Measurements from ENCODE around the gene ZMYND11.

Gene ZMYND11

DNA sequence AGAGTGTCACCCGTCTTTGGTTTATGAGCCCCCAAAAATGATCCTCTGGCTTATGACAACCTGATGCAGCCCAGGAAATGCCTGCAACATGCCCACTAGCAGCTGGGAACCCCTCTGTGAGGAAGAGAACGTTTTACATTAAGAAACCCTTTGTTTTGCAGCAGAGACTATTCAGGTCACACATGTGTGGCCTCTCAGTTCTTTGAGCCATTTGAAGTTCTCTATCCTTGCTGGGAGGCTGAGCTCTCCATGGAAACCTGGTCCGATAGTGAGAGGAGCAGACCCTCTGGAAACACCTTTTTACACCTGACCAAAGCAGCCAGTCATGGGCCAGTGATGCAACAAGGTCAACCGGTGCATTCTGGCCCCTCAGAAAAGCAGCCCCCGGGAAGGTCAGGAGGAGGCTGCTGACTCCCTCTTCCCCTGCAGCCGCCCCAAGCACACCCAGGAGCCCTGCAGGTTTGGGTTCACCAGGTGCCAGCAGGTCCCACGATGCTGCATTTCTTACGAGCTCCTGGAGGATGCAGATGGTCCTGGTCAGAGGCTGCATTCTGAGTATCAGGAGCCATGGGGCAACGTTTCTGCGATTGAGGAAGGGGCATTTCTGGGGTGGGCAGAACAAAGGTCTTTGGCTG is 134.3 kb downstream of the ZMYND11 start:
- no peak overlapping the region for H3K4me3 ChIP-seq (ENCODE audit: low read depth, low read length)
- no peak for DNase-seq (ENCODE audit: low read depth)
- no peak for TF ChIP-seq CTCF (IDR thresholded peaks at IDR 0.05; ENCODE audit: control insufficient read depth, extremely low read depth, insufficient read depth)

DNA sequence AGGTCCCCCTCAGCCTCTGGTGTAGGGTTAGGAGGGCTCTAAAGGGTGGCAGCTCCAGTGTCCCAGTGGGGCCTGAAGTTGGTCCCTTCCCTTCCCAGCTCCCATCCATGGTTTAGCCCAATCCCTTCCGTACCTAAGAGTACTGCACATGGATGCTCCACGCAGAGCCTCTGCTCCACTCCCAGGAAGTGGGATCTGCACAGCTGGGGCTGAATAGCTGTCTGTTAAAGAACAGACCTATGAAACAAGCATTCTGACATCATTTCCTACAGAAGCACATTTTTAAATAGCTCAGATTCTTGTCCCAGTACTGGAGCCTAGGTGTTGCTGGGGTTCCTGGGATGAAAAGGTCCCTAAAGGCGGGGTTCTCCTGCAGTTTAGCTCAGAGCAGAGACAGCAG is 135.9 kb downstream of the ZMYND11 start:
- DNase-seq (ENCODE audit: low read depth): no peak
- no peak for TF ChIP-seq CTCF (IDR thresholded peaks at IDR 0.05; ENCODE audit: control insufficient read depth, extremely low read depth, insufficient read depth)
- H3K4me3 ChIP-seq (ENCODE audit: low read depth, low read length): no peak overlapping the region

GRCh38 chr10:271722-272121 is 136.5 kb downstream of the ZMYND11 start:
- no peak for DNase-seq (ENCODE audit: low read depth)
- H3K4me3 ChIP-seq (ENCODE audit: low read depth, low read length): no peak overlapping the region
- no peak for TF ChIP-seq CTCF (IDR thresholded peaks at IDR 0.05; ENCODE audit: control insufficient read depth, extremely low read depth, insufficient read depth)

DNA sequence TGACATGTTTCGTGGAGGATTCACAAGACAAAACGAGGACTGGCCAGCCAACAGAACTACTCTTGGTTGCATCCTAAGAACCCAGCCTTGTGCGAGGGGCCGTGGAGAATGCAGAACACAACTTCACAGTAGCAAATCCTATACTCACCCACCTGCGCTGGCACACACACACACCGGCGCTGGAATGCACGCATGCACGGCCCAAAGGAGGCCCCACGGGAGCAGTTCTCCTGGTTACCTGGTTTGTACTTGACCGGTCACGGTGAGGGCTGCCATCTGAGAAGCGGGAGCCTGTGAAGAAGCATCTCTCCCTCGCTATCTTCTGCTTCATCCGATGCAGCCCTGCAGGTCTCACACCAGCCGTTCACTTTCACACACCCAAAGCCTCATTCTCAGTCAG is 137.8 kb downstream of the ZMYND11 start:
- TF ChIP-seq CTCF (IDR thresholded peaks at IDR 0.05; ENCODE audit: control insufficient read depth, extremely low read depth, insufficient read depth): no peak
- DNase-seq (ENCODE audit: low read depth): no peak
- H3K4me3 ChIP-seq (ENCODE audit: low read depth, low read length): no peak overlapping the region

GRCh38 chr10:274866-275265 is 139.6 kb downstream of the ZMYND11 start:
- no peak for TF ChIP-seq CTCF (IDR thresholded peaks at IDR 0.05; ENCODE audit: control insufficient read depth, extremely low read depth, insufficient read depth)
- H3K4me3 ChIP-seq (ENCODE audit: low read depth, low read length): no peak overlapping the region
- no peak for DNase-seq (ENCODE audit: low read depth)

- DNase-seq (ENCODE audit: low read depth): no peak
- TF ChIP-seq CTCF (IDR thresholded peaks at IDR 0.05; ENCODE audit: control insufficient read depth, extremely low read depth, insufficient read depth): no peak
- H3K4me3 ChIP-seq (ENCODE audit: low read depth, low read length): no peak overlapping the region
Measured at GRCh38 chr10:275680-276079, 140.4 kb downstream of the ZMYND11 start.

GRCh38 chr10:277963-278362 is 142.7 kb downstream of the ZMYND11 start:
- H3K4me3 ChIP-seq (ENCODE audit: low read depth, low read length): no peak overlapping the region
- no peak for DNase-seq (ENCODE audit: low read depth)
- no peak for TF ChIP-seq CTCF (IDR thresholded peaks at IDR 0.05; ENCODE audit: control insufficient read depth, extremely low read depth, insufficient read depth)
